Measurements from ENCODE around the gene NPAS3. TPM values are rescaled to one million over a fixed set of nuclear protein-coding genes. Genes with fewer than 3 reads are reported as not detected.
A peak's percentile ranks its signal among the peaks of the same experiment; 100 is the strongest.

NPAS3 gene
- total and polyA plus RNA-seq, 7 donors, result 0.04 to 1.5 (median 0.39) TPM

- ATAC-seq (no peak), DNase-seq (no peak)
- Histone ChIP-seq H3K27me3 (ENCODE audit: insufficient read depth in 3 of 3, low read length in 2 of 3) (no peaks in the 10 kb centered on the region), H3K4me3 (no peak overlapping the region), H3K36me3 (ENCODE audit: insufficient read depth in 1 of 2, low read depth in 1 of 2) (no peaks in the 10 kb centered on the region), H3K4me1 (no peaks in the 10 kb centered on the region), H3K27ac (no peak overlapping the region), H3K9me3 (no peaks in the 10 kb centered on the region)
- WGBS, 3 donors, result 93 to 97% (median 96%) methylated on average over 1 of the region's 1 CpG
- intact Hi-C loops (cut with DNase I), result loop anchor here in 1 of 2 donors (10.0 kb wide), 1 partner anchor 248 kb away; no protein-coding TSS in a partner anchor
- no peak for TF ChIP-seq CTCF (IDR thresholded peaks at IDR 0.05)
Measured at GRCh38 chr14:33847066-33847465, 908.4 kb downstream of the NPAS3 start.

GRCh38 chr14:33848009-33848408 lies 909.3 kb downstream of the NPAS3 start:
- ATAC-seq (no peak), DNase-seq (no peak)
- whole genome bisulfite sequencing, 3 donors, result 95 to 99% (median 96%) methylated on average over 5 of the region's 5 CpGs
- TF ChIP-seq CTCF (IDR thresholded peaks at IDR 0.05), result no peak
- H3K4me3 ChIP-seq, result no peak overlapping the region
- no peaks in the 10 kb centered on the region for H3K4me1 ChIP-seq
- no peaks in the 10 kb centered on the region for H3K27me3 ChIP-seq (ENCODE audit: insufficient read depth in 3 of 3, low read length in 2 of 3)
- no peaks in the 10 kb centered on the region for H3K36me3 ChIP-seq (ENCODE audit: insufficient read depth in 1 of 2, low read depth in 1 of 2)
- no peaks in the 10 kb centered on the region for H3K9me3 ChIP-seq
- H3K27ac ChIP-seq, result no peak overlapping the region
- intact Hi-C loops (cut with DNase I), result loop anchor here (2.0 to 10.0 kb wide), 2 partner anchors 247 to 251 kb away; no protein-coding TSS in a partner anchor

GRCh38 chr14:33848706-33849454 lies 910.2 kb downstream of the NPAS3 start:
- TF ChIP-seq CTCF (IDR thresholded peaks at IDR 0.05), result peak; percentile 70
- Histone ChIP-seq H3K9me3 (no peaks in the 10 kb centered on the region), H3K36me3 (ENCODE audit: insufficient read depth in 1 of 2, low read depth in 1 of 2) (no peaks in the 10 kb centered on the region), H3K27me3 (ENCODE audit: insufficient read depth in 3 of 3, low read length in 2 of 3) (no peaks in the 10 kb centered on the region), H3K27ac (no peak overlapping the region), H3K4me3 (no peak overlapping the region), H3K4me1 (no peaks in the 10 kb centered on the region)
- ATAC-seq (peak; percentile 86 to 91 (median 88)), DNase-seq (peak; percentile 32 to 68)
- WGBS, 3 donors, result 67 to 71% (median 70%) methylated on average over 8 of the region's 8 CpGs
- intact Hi-C loops (cut with DNase I), result loop anchor here (2.0 to 10.0 kb wide), 2 partner anchors 246 to 250 kb away; no protein-coding TSS in a partner anchor

- no peak overlapping the region for H3K4me3 ChIP-seq
- H3K4me1 ChIP-seq, result no peaks in the 10 kb centered on the region
- no peaks in the 10 kb centered on the region for H3K27me3 ChIP-seq (ENCODE audit: insufficient read depth in 3 of 3, low read length in 2 of 3)
- DNase-seq (no peak), ATAC-seq (no peak)
- 96 to 98% (median 96%) methylated on average over 1 of the region's 1 CpG for WGBS, 3 donors
- TF ChIP-seq CTCF (IDR thresholded peaks at IDR 0.05), result no peak
- no peak overlapping the region for H3K27ac ChIP-seq
- no peaks in the 10 kb centered on the region for H3K36me3 ChIP-seq (ENCODE audit: insufficient read depth in 1 of 2, low read depth in 1 of 2)
- intact Hi-C loops (cut with DNase I), result loop anchor here (2.0 to 10.0 kb wide), 2 partner anchors 245 to 249 kb away; no protein-coding TSS in a partner anchor
- H3K9me3 ChIP-seq, result no peaks in the 10 kb centered on the region
Measured at GRCh38 chr14:33849455-33849801, 910.7 kb downstream of the NPAS3 start.

Measured in psoas muscle (tissue), 8 donors.